Activated CD8-positive, alpha-beta T cell treated with anti-CD3 and anti-CD28 coated beads for 36 hours (primary cell): ENCODE data around the gene RDH8. TPM values are rescaled to one million over a fixed set of nuclear protein-coding genes. Genes with fewer than 3 reads are reported as not detected.

Experiments used
- ATAC-seq: fragments of 200-7000 bp; cut with Tn5 transposase; one replicate; pipeline ENCODE4 v1.10.0; 2021; ENCODE audit warnings: mild to moderate bottlenecking, moderate library complexity
- CTCF ChIA-PET: fragments of 350-600 bp; sonication (Branson Sonifier 250); formaldehyde crosslinking; loops from one replicate; lab custom pipeline; 2021; ENCODE audit warnings: antibody characterized with exemption; lab: Charles Lee
- POLR2A ChIA-PET: fragments of 350-600 bp; sonication (Branson Sonifier 250); formaldehyde crosslinking; loops from one replicate; lab custom pipeline; 2021; ENCODE audit warnings: antibody characterized with exemption; lab: Charles Lee
- DNase-seq: peaks from one replicate; pipeline ENCODE4 v3.0.0-alpha.2; 2020
- H3K27ac Mint-ChIP-seq: one replicate; pipeline ENCODE4 v1.8.0; 2021; ENCODE audit warnings: mild to moderate bottlenecking, mixed read lengths
- H3K27me3 Mint-ChIP-seq: one replicate; pipeline ENCODE4 v1.8.0; 2021; ENCODE audit warnings: mixed read lengths
- H3K36me3 Mint-ChIP-seq: one replicate; pipeline ENCODE4 v1.8.0; 2021; ENCODE audit warnings: low read depth, mixed read lengths
- H3K4me1 Mint-ChIP-seq: one replicate; pipeline ENCODE4 v1.8.0; 2021; ENCODE audit warnings: low read depth, mixed read lengths
- H3K4me3 Mint-ChIP-seq: one replicate; pipeline ENCODE4 v1.8.0; 2021; ENCODE audit warnings: mild to moderate bottlenecking, moderate library complexity, mixed read lengths
- H3K9me3 Mint-ChIP-seq: one replicate; pipeline ENCODE4 v1.8.0; 2021; ENCODE audit warnings: mixed read lengths
- intact Hi-C: fragments of 100-400 bp; cut with micrococcal nuclease; formaldehyde crosslinking; loops from one replicate; pipeline ENCODE4 v1.10.0; 2022
- microRNA-seq: library from miRNA; unstranded; fragments of <30 nt; microRNA quantifications from one replicate; pipeline ENCODE4 v1.2.0, GENCODE V29; 2022; ENCODE audit warnings: borderline microRNAs expressed, borderline replicate concordance
- total RNA-seq, 2 experiments: library from RNA; stranded (reverse); gene quantifications; one replicate each; pipeline ENCODE4 v1.2.3, GENCODE V29; 2021
- TF ChIP-seq, protein P1 (sequence below): fragments of 200-600 bp; IDR thresholded peaks from one replicate; pipeline ENCODE4 v1.8.0; 2022; ENCODE audit warnings: antibody characterized with exemption, mild to moderate bottlenecking

RDH8 gene
- total RNA-seq, 2 experiments from 2014 or later, result not detected

DNA sequence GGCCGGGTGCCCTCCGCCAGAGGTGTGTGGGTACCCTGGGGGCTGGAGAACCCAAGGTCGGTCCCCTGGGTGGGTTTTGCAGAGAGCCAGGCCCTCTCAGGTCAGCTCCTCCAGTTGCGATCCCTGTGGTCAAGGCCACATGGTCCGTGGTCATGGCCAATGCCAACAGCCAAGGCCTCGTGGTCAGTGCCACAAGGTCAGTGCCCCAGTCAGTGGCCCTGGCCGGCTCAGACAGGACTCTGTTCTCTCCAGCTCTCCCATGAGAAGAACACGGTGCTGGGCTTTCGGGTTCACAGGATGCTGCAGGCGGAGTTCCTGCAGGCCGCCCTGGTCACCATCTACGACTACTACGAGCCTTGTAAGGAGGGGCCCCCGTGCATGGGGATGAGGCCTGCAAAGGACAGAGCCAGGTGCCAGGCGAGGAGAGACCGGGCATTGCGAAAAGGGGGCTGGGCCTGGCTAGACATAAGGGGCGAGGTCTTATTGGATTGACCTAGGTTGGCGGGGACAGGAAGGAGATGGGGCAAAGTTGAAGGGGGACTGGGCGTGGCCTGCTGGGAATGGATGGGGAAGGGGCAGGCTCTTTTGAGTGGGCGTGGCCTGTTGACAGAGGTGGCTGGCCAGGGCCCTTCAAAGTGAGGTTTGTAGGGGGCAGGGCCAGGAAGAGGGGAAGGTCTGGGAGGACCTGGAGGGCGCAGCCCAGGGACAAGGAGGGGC, 57.6 kb downstream of the RDH8 start:
- intact Hi-C loops, result no loop called here
- H3K4me3 Mint-ChIP-seq, result no peak overlapping the region
- peaks cover 6% of the 10 kb centered on the region for H3K9me3 Mint-ChIP-seq
- H3K27me3 Mint-ChIP-seq, result no peaks in the 10 kb centered on the region
- no peak for DNase-seq
- H3K27ac Mint-ChIP-seq, result no peak overlapping the region
- ChIA-PET CTCF (no interaction called here), POLR2A (interaction anchor here (0.6 kb wide), 1 partner anchor 60 kb away, joined by 3 read pairs; no protein-coding TSS in a partner anchor)
- no peak for ATAC-seq
- H3K36me3 Mint-ChIP-seq, result no peaks in the 10 kb centered on the region
- TF ChIP-seq, protein P1, sequence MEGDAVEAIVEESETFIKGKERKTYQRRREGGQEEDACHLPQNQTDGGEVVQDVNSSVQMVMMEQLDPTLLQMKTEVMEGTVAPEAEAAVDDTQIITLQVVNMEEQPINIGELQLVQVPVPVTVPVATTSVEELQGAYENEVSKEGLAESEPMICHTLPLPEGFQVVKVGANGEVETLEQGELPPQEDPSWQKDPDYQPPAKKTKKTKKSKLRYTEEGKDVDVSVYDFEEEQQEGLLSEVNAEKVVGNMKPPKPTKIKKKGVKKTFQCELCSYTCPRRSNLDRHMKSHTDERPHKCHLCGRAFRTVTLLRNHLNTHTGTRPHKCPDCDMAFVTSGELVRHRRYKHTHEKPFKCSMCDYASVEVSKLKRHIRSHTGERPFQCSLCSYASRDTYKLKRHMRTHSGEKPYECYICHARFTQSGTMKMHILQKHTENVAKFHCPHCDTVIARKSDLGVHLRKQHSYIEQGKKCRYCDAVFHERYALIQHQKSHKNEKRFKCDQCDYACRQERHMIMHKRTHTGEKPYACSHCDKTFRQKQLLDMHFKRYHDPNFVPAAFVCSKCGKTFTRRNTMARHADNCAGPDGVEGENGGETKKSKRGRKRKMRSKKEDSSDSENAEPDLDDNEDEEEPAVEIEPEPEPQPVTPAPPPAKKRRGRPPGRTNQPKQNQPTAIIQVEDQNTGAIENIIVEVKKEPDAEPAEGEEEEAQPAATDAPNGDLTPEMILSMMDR, result no peak
- peaks cover 6% of the 10 kb centered on the region for H3K4me1 Mint-ChIP-seq

Small RNA genes within 50 kb of the gene (microRNA-seq; reads per million reads assigned to microRNA genes)
- gene MIR5589, result not detected

Other genes with a start within 250 kb of the RDH8 start
- gene ZNF846, start 244.7 kb upstream of the RDH8 start, total RNA-seq, result 1 to 10 TPM; 5.1 to 6.1 TPM
- gene FBXL12, start 194.4 kb upstream of the RDH8 start, total RNA-seq, result 10 to 100 TPM; 24.2 to 26.7 TPM
- gene UBL5, start 185.6 kb upstream of the RDH8 start, total RNA-seq, result 100 to 1,000 TPM; 313 to 321 TPM
- 10 to 100 TPM; 79.9 to 81.4 TPM for gene PIN1, start 178.2 kb upstream of the RDH8 start, total RNA-seq
- 1 to 10 TPM; 2.7 to 3.2 TPM for gene OLFM2, start 77.0 kb upstream of the RDH8 start, total RNA-seq
- 1 to 10 TPM; 2.7 to 2.8 TPM for gene COL5A3, start 3.0 kb upstream of the RDH8 start, total RNA-seq
- gene SHFL, start 72.8 kb downstream of the RDH8 start, total RNA-seq, result 10 to 100 TPM; 45.6 to 49.5 TPM
- gene ANGPTL6, start 89.2 kb downstream of the RDH8 start, total RNA-seq, result 10 to 100 TPM; 11.8 to 12.0 TPM
- 100 to 1,000 TPM; 165 to 171 TPM for gene PPAN, start 92.9 kb downstream of the RDH8 start, total RNA-seq
- 10 to 100 TPM; 59.0 to 62.1 TPM for gene P2RY11, start 98.2 kb downstream of the RDH8 start, total RNA-seq
- gene EIF3G, start 106.4 kb downstream of the RDH8 start, total RNA-seq, result 100 to 1,000 TPM; 275 to 286 TPM
- 100 to 1,000 TPM; 372 to 379 TPM for gene DNMT1, start 181.5 kb downstream of the RDH8 start, total RNA-seq
- 1 to 10 TPM; 6.3 to 6.6 TPM for gene S1PR2, start 217.8 kb downstream of the RDH8 start, total RNA-seq
- 100 to 1,000 TPM; 151 to 153 TPM for gene MRPL4, start 238.7 kb downstream of the RDH8 start, total RNA-seq